GM15510 (cell line): ENCODE data around the gene NCS1.

Experiments
- POLR2A ChIP-seq: IDR thresholded peaks from 3 replicates; pipeline ENCODE4 v1.6.1; 2011; ENCODE audit warnings: borderline replicate concordance; ENCODE audit not compliant: insufficient read length; ENCODE audit errors: extremely low read depth

Gene NCS1

GRCh38 chr9:130143279-130143893 is 28.8 kb upstream of the NCS1 start:
- TF ChIP-seq POLR2A, result no peak

GRCh38 chr9:130143958-130144366 is 28.2 kb upstream of the NCS1 start:
- no peak for TF ChIP-seq POLR2A

- TF ChIP-seq POLR2A, result no peak
Measured at GRCh38 chr9:130144703-130145102, 27.5 kb upstream of the NCS1 start.

DNA sequence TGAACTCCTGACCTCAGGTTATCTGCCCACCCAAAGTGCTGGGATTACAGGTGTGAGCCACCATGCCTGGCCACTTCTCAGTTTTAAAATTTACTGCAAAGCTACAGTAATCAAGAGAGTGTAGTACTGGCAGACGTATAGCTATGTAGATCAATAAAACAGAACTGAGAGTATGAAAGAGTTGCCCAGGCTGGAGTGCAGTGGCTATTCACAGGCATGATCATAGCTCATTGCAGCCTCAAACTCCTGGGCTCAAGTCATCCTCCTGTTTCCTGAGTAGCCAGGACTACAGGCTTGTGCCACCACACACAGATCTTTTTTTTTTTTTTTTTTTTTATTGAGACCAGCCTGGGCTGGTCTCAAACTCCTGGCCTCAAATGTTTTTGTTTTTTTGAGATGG is 26.5 kb upstream of the NCS1 start:
- TF ChIP-seq POLR2A, result no peak

DNA sequence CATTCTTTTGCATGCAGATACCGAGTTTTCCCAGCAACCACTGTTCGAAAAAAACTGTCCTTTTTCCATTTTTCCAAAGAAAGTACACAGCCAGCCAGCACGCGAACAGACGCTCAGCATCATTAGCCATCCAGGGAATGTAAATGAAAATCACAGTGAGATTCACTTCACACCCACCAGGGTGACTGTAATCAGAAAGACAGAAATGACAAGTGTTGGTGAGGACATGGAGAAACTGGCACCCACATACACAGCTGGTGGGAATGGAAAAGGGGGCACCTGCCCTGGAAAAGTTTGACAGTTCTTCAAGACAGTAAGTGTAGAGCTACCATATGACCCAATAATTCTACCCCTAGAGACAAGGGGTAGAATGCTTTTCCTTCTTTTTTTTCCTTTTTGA is 25.0 kb upstream of the NCS1 start:
- no peak for TF ChIP-seq POLR2A

GRCh38 chr9:130147910-130148309 is 24.3 kb upstream of the NCS1 start:
- no peak for TF ChIP-seq POLR2A

GRCh38 chr9:130149031-130149430 is 23.2 kb upstream of the NCS1 start:
- TF ChIP-seq POLR2A, result no peak

DNA sequence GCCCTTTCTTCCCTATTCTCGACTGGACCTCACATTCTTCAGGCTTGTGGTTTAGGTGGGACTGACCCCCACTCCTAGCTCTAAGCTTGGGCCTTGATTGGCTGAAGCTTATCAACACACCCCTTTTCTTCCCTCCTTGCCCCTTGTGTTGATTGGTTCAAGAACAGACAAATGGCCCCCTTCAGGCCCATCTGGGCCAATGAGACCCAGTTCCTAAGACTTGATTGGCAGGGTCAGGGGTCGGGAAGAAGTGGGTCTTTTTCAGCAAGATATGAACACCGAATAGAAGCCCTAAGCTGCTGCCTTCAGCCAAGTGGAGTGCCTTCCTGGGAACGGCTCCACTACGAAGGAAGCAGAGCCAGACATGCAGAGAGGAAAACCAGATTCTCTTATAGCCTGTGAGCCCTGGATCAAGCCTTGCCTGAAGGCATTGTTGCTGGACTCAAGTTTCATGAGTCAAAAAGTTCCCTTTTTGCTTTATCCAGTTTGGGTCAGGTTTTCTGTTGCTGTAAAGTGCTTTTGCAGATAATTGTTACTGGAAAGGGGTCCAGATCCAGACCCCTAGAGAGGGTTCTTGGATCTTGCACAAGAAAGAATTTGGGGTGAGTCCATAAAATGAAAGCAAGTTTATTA is 22.4 kb upstream of the NCS1 start:
- no peak for TF ChIP-seq POLR2A

DNA sequence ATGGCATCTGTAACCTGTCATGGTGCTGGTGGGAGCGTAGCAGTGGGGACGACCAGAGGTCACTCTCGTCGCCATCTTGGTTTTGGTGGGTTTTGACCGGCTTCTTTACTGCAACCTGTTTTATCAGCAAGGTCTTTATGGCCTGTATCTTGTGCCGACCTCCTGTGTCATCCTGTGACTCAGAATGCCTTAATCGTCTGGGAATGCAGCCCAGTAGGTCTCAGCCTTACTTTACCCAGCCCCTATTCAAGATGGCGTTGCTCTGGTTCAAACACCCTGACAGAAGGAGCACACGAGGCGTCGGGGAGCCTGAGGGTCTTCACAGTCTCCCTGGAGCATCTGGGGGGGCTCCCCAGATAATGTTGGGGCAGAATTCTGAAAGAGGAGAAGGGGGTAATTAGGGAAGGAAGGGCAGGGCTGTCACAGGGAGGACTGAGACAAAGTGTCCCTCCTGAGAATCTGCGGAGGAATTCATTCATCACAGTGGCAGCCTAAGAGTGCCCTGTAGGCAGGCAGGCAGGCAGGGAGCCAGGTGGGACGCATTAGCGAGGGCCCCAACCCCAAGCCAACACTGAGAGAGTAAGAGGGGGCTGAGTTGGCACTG is 21.3 kb upstream of the NCS1 start:
- TF ChIP-seq POLR2A, result no peak

- TF ChIP-seq POLR2A, result no peak
Measured at GRCh38 chr9:130154816-130155215, 17.4 kb upstream of the NCS1 start.

DNA sequence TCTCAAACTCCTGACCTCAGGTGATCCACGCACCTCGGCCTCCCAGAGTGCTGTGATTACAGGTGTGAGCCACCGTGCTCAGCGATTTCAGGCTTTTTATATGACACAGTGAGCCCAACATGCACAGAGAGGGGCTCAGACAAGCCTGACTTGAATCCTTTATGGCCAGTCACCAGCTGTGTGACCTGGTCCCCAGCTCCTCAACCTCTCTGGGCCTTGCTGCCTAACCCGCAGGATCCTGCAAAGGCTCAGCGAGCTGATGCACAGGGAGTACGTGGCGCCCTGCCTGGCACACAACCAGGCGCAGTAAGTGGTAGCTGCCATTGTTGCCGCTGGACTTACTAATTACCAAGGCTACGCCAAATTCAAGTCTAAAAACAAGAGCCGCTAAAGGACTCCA is 16.6 kb upstream of the NCS1 start:
- TF ChIP-seq POLR2A, result no peak

DNA sequence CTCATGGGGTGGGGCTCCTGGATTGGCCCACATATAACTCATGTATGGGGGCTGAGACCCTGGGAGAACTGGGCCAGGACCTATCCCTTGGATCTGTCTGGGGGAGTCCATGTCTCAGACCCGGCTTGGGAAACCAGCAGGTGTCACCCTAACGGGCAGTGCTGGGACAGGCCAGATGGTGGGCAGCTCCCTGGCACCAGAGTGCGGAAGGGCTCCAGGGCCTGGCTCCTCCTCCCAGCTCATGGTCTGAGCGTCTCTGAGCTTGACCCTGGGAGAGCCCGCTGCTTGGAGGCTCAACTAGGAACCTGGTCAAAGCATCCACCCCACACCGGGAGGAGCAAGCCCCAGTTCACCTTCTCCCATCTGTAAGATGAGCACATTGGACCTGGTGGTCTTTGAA is 15.5 kb upstream of the NCS1 start:
- no peak for TF ChIP-seq POLR2A

GRCh38 chr9:130157079-130157478 is 15.1 kb upstream of the NCS1 start:
- no peak for TF ChIP-seq POLR2A

DNA sequence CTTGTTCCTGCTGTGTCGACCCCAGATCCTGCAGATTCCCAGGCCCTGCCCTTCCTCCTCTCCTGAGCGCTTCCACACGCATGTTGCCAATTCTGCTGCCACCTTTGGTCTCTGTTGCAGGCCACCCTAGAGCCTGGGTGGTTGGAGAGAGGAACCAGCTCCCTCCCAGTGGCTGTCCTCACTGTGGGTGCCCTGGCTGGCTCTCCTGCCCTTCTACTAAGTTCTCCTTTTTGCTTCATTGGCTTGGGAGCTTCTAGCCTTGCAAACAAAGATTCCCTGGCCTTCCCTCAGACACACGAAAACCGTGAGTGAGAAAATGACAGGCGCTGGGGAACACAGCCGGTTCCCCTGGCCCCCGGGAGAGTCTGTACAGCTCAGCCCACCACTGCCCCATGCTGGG is 14.2 kb upstream of the NCS1 start:
- TF ChIP-seq POLR2A, result no peak

DNA sequence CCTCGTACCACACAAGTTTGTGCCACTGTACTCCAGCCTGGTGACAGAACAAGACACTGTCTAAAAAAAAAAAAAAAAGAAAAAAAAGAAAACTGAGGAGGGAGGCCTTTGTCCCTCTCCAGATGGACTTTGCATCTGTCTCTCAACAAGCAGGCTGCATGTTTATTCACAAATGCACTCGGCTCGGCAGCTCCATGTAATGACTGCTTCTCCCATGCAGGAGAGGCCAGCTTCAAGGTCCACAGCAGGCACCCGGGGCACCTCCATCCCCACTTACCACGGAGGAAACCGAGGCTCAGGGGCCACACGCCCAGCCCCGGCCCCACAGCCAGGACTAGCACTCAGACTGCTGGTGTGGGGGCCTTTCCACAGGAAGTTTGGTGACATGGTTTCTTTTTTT is 13.1 kb upstream of the NCS1 start:
- TF ChIP-seq POLR2A, result no peak

DNA sequence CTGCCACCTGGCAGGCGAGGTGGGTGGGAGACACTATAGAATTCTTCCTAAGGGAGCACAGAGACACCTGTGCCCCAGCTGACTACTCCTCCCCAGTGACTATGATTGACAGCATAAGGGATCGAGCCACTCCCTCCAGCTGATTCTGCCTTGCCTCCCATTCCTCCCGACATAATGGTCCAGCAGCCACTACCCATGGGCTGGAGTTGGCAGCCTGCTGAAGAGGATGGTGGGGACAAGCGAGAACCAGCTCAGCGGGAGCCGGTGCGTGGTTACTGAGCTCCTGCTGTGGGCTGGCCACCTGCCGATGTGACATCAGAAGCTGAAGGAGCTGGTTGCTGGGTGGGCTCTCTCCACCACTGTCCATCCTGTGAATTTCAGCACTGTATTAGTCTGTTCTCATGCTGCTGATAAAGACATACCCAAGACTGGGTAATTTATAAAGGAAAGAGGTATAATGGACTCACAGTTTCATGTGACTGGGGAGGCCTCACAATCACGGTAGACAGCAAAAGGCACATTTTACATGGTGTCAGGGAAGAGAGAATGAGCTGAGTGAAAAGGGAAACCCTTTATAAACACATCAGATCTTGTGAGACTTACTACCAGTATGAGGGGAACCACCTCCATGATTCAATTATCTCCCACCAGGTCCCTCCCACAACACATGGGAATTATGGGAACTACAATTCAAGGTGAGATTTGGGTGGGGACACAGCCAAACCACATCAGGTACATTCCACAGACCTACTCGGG is 12.1 kb upstream of the NCS1 start:
- TF ChIP-seq POLR2A, result no peak

- TF ChIP-seq POLR2A, result no peak
Measured at GRCh38 chr9:130160862-130161470, 11.2 kb upstream of the NCS1 start.
